HG03066 (cell line): ENCODE results near the gene KRTAP5-7.
"Not testable (repeated sequence)": the region's sequence is repeated elsewhere in the genome, so short reads cannot be mapped to it uniquely, and the experiment has no call there.

Experiments
- ATAC-seq: cut with Tn5 transposase; IDR thresholded peaks from one replicate; pipeline ENCODE4 v1.9.1; 2021; ENCODE audit warnings: low read depth; ENCODE audit not compliant: unreplicated experiment

The KRTAP5-7 gene

DNA sequence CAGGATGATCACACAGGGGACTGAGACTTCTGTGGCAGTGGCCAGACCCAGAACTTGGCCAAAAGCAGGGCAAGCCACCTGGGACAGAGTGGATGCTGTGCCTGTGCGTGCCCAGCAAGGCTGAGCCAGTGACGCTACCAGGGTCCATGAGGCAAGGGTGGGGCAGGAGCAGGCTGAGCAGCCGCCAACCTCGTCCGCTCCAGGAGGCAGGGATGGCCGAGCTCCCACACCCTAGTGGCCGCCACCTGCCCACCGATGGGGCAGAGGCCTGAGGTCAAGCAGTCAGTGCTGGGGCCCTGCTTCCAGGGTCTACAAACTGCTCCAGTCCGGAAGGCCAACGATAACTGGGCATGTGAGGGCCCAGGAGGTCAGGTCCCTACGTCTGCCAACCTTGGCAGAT is 28.4 kb downstream of the KRTAP5-7 start:
- no peak for ATAC-seq

- no peak for ATAC-seq
These were observed 29.0 kb downstream of the KRTAP5-7 start for GRCh38 chr11:71556018-71556417.

GRCh38 chr11:71557257-71557656 is 30.2 kb downstream of the KRTAP5-7 start:
- no peak for ATAC-seq

DNA sequence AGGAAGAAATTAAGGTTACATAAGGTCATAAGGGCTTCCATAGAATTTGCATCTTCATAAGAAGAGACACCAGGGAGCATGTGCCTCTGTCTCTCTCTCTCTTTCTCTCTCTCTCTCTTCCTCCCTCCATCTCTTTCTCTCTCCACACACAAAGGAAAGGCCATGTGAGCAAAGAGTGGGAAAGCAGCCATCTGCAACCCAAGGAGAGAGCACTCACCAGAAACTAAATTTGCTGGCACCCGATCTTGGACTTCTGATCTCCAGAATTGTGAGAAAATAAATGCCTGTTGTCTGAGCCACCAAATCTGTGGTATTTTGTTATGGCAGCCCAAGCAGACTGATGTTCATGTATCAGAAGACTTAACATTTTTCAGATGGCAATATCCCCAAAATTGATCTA is 31.9 kb downstream of the KRTAP5-7 start:
- ATAC-seq, result no peak

DNA sequence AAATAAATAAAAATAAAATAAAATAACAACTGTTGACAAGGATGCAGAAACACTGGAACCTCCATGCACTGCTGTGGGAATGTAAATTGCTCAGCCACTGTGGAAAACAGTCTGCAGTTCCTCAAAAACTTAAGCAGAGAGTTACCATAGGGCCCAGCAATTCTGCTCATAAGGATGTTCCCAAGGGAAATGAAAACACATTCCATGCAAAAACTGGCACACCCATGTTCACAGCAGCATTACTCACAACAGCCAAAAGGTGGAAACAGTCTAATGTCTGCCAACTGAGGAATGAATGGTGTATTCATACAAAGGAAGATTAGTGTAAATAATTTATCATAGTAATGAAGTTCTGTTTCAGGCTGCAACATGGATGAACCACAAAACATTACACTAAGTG is 35.1 kb downstream of the KRTAP5-7 start:
- ATAC-seq, result no peak

DNA sequence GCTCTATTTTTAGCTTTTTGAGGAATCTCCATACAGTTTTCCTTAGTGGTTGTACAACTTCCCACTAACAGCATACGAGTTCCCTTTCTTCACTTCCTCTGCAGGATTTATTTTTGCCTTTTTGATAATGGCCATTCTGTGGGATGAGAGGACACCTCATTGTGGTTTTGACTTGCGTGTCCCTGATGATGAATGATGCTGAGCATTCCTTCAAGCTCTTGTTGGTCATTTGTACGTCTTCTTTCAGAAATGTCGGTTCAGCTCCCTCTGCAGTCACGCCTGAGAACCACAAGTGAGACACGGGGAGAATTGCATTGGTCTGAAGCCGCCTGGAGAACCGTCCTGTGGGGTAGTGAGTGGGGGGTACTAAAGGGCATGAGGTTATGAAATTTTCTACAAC is 36.3 kb downstream of the KRTAP5-7 start:
- ATAC-seq, result no peak

- no peak for ATAC-seq
These were observed 37.4 kb downstream of the KRTAP5-7 start for GRCh38 chr11:71564430-71564829.

DNA sequence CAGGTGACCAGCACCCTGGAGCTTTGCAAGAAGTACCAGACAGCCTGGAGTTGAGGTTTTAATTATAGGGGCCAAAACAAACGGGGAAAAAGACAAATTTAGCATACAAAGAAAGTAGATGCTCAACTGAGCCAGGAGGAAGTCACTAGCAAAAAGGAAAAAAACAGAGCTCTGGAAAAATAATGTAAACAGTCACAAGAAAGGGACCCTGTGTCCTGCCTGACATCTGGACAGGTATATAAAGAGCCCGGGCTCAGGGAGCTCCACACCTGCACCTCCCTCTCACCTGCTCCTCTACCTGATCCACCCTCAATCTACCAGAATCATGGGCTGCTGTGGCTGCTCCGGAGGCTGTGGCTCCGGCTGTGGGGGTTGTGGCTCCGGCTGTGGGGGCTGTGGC is 38.2 kb downstream of the KRTAP5-7 start, which contains the start of gene KRTAP5-10:
Gene KRTAP5-10 (plus strand): TSS at position 301 of the 400 bp plus-strand sequence. CDS start 25 bp downstream, at position 326.
- no peak for ATAC-seq

DNA sequence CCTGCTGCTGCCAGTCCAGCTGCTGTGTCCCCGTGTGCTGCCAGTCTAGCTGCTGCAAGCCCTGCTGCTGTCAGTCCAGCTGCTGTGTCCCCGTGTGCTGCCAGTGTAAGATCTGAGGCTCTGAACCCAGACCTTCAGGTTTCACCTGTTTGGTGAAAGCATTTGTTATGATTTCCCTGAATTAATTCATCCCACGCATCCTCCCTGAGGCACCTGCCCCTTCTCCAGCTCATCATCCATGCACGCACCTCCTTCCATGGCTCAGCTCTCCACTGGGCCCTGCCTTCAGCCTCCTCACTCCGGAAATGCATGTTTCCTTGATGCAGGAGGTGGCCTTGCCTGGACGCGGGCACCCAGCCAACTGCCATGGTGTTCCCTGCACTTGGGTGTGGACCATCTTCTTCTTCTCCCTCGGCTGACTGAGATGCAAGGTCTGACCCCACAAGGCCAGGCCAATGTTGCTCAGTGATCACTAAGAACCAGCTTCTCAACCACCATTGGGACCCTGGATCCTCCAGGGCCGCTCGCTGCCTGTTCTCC is 39.1 kb downstream of the KRTAP5-7 start:
- no peak for ATAC-seq

GRCh38 chr11:71566626-71567599 is 39.8 kb downstream of the KRTAP5-7 start:
- ATAC-seq, result not testable (repeated sequence)

- ATAC-seq, result not testable (repeated sequence)
These were observed 40.6 kb downstream of the KRTAP5-7 start for GRCh38 chr11:71567633-71568032.

DNA sequence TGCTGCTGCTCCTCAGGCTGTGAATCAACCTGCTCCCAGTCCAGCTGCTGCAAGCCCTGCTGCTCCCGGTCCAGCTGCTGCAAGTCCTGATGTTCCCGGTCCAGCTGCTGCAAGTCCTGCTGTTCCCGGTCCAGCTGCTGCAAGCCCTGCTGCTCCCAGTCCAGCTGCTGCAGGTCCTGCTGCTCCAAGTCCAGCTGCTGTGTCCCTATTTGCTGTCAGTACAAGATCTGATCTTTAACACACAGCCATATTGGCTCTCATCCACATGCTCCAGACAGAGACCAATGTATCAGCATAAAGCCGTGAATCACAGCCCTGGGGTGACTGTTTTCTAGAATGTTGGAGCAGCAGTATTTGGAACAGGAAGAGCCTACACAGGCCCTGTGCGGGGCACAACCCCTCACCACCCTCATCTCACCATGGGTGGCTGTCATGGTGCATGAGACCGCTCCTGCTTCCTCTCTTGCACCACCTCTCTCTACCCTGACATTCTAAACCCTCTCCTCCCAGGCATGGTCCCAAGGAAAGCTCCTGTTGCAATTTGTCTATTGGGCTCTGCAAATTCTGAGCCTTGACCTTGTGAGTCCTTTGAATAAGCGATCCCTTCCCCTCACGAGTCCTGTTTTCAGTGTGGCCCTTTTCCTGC is 41.8 kb downstream of the KRTAP5-7 start:
- ATAC-seq, result no peak

- ATAC-seq, result not testable (repeated sequence)
These were observed 44.2 kb downstream of the KRTAP5-7 start for GRCh38 chr11:71571101-71571850.

DNA sequence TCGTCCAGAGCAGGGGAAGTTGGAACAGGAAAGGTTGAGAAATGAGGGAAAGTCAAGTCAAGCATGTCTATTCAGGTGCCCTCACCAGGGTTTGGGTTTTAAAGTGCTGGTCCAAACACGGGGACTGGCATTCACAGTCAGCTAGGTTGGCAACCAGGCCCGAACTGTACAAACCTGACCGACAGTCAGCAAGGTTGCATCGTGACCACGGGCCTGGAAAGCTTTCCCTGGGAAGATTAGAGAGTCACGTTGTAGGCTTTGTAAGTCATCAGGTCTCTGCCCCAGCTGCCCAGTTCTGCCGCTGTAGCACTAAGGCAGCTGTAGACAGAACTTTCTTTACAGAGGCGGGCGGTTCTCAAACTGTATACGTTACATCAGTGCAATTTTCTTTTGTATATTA is 45.7 kb downstream of the KRTAP5-7 start:
- ATAC-seq, result no peak

DNA sequence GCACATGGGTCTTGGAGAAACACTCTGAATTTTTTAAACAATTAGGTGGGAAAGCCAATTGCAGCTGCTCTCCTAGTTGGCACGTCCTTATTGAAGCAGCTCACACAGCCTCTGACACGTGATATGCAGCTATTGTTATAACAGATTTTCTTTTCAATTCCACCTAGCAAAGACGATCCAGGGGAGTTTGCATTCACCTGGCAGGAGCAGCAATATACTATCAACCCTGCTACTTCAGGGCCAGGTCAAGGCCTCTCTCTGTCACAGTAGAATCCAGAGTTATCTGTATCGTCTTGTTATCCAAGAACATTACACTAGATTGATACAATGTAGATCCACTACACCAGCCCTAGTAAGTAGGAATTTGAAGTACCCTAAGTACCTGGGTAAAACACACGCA is 47.4 kb downstream of the KRTAP5-7 start:
- ATAC-seq, result no peak

DNA sequence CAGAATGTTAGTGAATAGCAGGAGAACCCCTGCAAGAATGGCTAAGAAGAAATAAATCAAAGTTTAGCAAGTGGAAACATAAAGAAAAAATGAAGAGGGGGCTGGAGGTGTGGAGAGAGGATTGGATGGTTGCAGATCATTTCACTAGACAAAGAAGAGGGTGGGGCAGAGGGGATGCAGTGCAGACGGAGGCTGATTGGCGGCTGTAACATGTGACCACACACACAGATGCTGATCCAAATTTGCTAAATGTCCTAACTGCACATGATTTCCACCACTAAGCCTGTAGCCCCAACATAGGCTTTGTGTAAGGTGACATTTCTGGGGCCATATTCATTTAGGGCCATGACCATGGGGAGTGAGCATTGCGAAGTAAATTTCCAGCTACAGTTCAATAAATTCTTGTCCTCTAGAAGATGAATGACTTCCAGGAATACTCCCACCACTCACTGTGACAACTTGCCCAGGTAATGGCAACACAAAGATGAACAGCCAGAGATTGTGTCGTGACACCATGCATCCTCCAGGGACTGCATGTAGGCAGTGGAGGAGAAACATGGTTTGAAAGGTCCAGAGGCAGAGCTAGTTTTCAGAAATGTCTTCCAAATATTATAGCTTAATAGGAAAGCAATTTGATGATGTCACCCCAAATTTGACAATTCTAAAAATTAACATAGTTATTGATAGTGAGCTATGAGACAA is 48.8 kb downstream of the KRTAP5-7 start:
- ATAC-seq, result no peak

- ATAC-seq, result not testable (repeated sequence)
These were observed 49.8 kb downstream of the KRTAP5-7 start for GRCh38 chr11:71576688-71577465.

GRCh38 chr11:71577469-71578004 is 50.5 kb downstream of the KRTAP5-7 start:
- no peak for ATAC-seq
